Stimulated activated CD8-positive, alpha-beta memory T cell treated with anti-CD3 and anti-CD28 coated beads, Interleukin-4, amount 100 ng/mL, for 24 hours (primary cell): Measurements from ENCODE around the gene PVR.
"Not testable (repeated sequence)": the region's sequence is repeated elsewhere in the genome, so short reads cannot be mapped to it uniquely, and the experiment has no call there.

Experiments used
- DNase-seq: peaks from one replicate; pipeline ENCODE4 v3.0.0-alpha.2; 2020; ENCODE audit warnings: low read depth

Gene PVR

DNA sequence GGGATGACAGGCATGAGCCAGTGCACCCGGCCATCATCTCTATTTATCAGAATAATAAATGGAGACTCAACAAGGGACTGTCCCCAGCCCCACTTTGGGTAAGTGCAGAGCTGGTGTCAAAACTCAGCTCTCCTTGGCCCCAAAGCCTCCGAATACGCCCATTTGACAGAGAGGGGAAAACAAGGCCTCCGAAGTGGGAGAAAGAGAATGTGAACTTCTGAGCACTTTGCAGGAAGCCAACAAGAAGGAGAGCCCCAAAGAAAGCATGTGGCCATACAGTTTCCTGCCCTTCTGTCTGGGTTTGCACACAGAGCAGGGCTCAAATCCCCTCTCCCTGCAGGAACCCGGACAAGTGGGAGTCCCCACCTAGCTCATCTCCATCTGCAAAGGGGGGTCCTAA lies 56.8 kb downstream of the PVR start:
- no peak for DNase-seq

- DNase-seq, result no peak
Observed at GRCh38 chr19:44701228-44701627, 57.5 kb downstream of the PVR start.

DNA sequence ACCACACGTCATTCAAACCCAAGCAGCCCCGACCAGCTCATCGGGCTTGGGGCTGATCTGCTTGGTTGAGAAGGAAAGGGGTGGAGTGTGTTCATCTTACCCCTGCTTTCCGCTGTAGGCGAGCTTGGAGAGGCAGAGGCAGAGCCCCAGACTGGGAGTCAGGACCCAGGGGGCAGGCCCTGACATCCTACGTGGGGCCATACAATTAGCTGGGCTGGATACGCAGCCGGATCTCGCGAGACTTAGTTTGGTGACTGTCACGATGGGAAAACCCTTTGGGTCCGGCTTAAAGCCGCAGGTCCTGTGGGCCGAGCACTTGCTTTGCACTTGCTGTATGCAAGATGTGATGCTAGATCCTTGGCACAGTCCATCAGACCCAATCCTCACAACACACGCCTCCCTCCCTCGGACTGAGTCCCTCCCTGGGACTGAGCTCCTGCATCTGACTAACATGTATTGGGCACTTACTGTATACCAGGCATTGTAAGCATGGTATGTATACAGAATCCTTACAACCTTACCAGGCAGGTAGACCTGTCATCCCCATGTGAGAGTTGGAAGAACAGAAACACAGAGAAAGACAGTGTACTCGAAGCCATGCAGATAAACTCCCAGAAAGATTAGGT lies 59.0 kb downstream of the PVR start:
- no peak for DNase-seq

DNA sequence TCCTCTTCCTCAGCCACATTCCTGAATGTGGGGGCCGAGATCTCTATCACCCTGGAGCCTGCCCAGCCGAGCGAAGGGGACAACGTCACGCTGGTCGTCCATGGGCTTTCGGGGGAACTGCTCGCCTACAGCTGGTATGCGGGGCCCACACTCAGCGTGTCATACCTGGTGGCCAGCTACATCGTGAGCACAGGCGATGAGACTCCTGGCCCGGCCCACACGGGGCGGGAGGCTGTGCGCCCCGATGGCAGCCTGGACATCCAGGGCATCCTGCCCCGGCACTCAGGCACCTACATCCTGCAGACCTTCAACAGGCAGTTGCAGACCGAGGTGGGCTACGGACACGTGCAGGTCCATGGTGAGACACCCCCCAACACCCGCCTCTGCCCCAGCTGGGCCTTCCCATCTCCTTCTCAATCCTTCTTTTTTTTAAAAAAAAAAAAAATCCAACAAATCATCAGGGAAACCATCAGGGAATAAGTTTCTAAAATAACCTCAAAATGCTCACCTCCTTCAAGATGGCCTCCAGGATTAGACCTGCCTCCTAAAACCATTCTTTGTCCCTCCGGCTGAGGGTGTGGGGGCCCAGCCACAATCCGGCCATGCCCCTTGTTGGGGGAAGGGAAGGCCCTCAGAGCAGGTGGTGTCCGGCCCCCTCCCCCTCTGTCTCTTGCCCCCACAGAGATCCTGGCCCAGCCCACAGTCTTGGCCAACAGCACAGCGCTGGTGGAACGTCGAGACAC lies 59.8 kb downstream of the PVR start:
- DNase-seq, result no peak

- no peak for DNase-seq
Observed at GRCh38 chr19:44704982-44705381, 61.3 kb downstream of the PVR start.

- no peak for DNase-seq
Observed at GRCh38 chr19:44705502-44706010, 61.8 kb downstream of the PVR start.

DNA sequence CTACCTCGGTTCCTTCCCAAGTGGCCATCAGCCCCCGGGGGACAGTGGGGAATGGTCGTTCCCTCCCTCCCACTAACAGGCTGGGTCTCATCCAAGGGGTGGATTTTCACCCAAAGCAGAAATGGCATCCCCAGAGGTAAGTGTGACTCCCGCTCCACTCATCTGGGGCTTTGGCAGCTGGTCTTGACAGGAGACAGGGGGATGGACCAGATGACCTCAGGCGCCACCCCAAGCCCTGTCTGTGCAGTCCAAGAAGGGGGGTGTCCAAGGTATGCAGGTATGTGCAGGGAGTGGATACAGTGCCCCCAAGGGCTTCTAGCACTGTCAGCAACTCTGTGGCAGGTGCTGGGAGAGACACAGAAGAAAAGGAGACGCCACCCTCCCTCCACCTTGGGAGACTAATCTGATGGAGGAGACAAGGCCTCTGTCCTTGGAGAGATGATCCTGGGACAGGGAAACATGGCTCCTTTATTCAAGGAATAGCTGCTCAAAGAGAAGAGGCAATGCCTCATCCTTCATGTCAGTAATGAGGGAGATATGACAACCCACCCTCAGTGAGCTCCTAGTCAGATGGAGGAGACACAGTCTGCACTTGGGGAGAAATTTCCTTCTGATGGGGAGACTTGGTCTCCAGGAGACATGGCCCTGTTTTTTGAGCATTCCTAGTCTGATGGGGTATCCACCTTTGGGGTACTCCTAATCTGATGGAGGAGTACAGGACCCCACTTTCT lies 63.0 kb downstream of the PVR start:
- DNase-seq, result no peak

DNA sequence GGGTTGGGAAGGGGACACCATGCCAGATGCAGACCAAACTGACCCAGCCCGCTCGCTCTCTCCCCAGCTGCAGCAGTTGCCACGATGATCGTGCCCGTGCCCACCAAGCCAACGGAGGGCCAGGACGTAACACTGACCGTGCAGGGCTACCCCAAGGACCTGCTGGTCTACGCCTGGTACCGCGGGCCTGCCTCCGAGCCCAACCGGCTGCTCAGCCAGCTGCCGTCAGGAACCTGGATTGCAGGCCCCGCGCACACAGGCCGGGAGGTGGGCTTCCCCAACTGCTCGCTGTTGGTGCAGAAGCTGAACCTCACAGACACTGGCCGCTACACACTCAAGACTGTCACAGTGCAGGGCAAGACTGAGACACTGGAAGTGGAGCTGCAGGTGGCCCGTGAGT lies 64.1 kb downstream of the PVR start:
- no peak for DNase-seq

DNA sequence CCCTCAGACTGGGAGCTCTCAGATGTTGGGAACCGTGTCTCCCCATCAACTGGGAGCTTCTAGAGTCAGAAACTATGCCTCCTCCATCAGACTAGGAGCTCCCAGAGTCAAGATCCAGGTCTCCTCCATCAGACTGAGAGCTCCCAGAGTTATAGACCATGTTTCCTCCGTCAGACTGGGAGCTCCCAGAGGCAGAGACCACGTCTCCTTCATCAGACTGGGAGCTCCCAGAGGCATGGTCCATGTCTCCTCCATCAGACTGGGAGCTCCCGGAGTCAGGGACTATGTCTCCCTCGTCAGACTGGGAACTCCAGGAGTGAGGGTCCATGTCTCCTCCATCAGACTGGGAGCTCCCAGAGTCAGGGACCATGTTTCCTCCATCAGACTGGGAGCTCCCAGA lies 65.2 kb downstream of the PVR start:
- DNase-seq, result no peak

- not testable (repeated sequence) for DNase-seq
Observed at GRCh38 chr19:44709434-44710266, 65.9 kb downstream of the PVR start.

DNA sequence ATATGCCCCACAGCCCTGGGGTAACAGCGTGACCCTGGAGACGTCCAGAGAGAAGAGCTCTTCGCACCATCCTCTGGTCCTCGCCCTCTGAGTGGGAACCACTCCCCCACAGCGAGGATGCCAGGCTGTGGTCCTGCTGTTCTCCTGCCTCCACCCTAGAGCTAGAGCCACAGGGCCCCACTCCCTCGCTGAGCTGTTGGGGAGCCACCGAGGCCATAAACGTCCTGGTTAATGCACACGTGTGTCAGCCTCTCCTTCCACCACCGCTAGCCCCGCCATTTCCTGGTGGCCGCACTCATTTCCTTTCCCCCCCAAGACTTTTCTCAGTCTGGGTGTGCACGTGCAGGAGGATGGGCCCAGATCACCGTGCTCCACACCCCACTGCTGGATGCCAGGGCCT lies 66.8 kb downstream of the PVR start:
- DNase-seq, result no peak

- DNase-seq, result no peak
Observed at GRCh38 chr19:44712864-44713515, 69.3 kb downstream of the PVR start.
